PC-9 (cell line): Measurements from ENCODE around the gene TMEM203. TPM values are rescaled to one million over a fixed set of nuclear protein-coding genes. Genes with fewer than 3 reads are reported as not detected.

Experiments used
- BruUV-seq: library from RNA; stranded (reverse); fragments of 400-500 nt; replicated peaks from 2 replicates; lab custom pipeline; 2021; lab: Mats Ljungman, UMichigan
- CTCF ChIA-PET: fragments of 300-600 bp; sonication (Branson Sonifier 250); formaldehyde crosslinking; loops from one replicate; lab custom pipeline; 2022; ENCODE audit warnings: antibody characterized with exemption; lab: Charles Lee
- POLR2A ChIA-PET: fragments of 300-600 bp; sonication (Branson Sonifier 250); formaldehyde crosslinking; loops from one replicate; lab custom pipeline; 2022; ENCODE audit warnings: antibody characterized with exemption; ENCODE audit not compliant: unreplicated experiment; lab: Charles Lee
- DNase-seq, 2 experiments: peaks; one replicate each; pipeline versions ENCODE4 v3.0.0 to v3.0.0-alpha.2; 2015 to 2022; ENCODE audit warnings: mixed read lengths in 1 of 2
- H2AFZ ChIP-seq: fragments of 200-600 bp; sonication (generic); 2 replicates; pipeline ENCODE4 v1.8.1; 2017; ENCODE audit warnings: antibody characterized with exemption
- H3F3A ChIP-seq: fragments of 200-600 bp; sonication (generic); 2 replicates; pipeline ENCODE4 v1.8.1; 2017; ENCODE audit warnings: antibody characterized with exemption, mild to moderate bottlenecking, low read depth; ENCODE audit not compliant: insufficient read depth
- H3K27ac ChIP-seq: fragments of 200-600 bp; sonication (generic); 2 replicates; pipeline ENCODE4 v1.6.1; 2016; ENCODE audit warnings: mixed run types
- H3K27me3 ChIP-seq: fragments of 200-600 bp; sonication (generic); 2 replicates; pipeline ENCODE4 v1.6.1; 2016; ENCODE audit warnings: low read depth, mixed run types; ENCODE audit not compliant: insufficient read depth
- H3K36me3 ChIP-seq: fragments of 200-600 bp; sonication (generic); 2 replicates; pipeline ENCODE4 v1.6.1; 2016; ENCODE audit warnings: low read depth, mixed run types
- H3K4me1 ChIP-seq: fragments of 200-600 bp; sonication (generic); replicated peaks from 2 replicates; pipeline ENCODE4 v1.6.1; 2016; ENCODE audit warnings: mixed run types; ENCODE audit not compliant: insufficient read depth
- H3K4me2 ChIP-seq: fragments of 200-600 bp; sonication (generic); 2 replicates; pipeline ENCODE4 v1.6.1; 2017; ENCODE audit warnings: mixed run types
- H3K4me3 ChIP-seq: fragments of 200-600 bp; sonication (generic); 2 replicates; pipeline ENCODE4 v1.6.1; 2016; ENCODE audit warnings: mixed run types
- H3K79me2 ChIP-seq: fragments of 200-600 bp; sonication (generic); 2 replicates; pipeline ENCODE4 v1.6.1; 2017; ENCODE audit warnings: low read depth, mixed run types
- H3K9me2 ChIP-seq: fragments of 200-600 bp; sonication (generic); 2 replicates; pipeline ENCODE4 v1.8.1; 2017; ENCODE audit warnings: mild to moderate bottlenecking; ENCODE audit not compliant: insufficient read depth
- H3K9me3 ChIP-seq: fragments of 200-600 bp; sonication (generic); 2 replicates; pipeline ENCODE4 v1.8.1; 2016; ENCODE audit warnings: low read depth; ENCODE audit not compliant: insufficient read depth
- H4K20me1 ChIP-seq: fragments of 200-600 bp; sonication (generic); 2 replicates; pipeline ENCODE4 v1.8.1; 2017; ENCODE audit not compliant: insufficient read depth
- EZH2 ChIP-seq: fragments of 200-600 bp; sonication (generic); IDR thresholded peaks from 2 replicates; pipeline ENCODE4 v1.8.0; 2017; ENCODE audit warnings: antibody characterized with exemption, low read depth
- intact Hi-C: fragments of 100-400 bp; cut with micrococcal nuclease; formaldehyde crosslinking; loops from one replicate; pipeline ENCODE4 v1.10.0; 2022; ENCODE audit not compliant: unreplicated experiment
- total RNA-seq: library from RNA; stranded (reverse); gene quantifications from 2 replicates; pipeline ENCODE4 v1.2.3, GENCODE V29; 2021
- TF ChIP-seq, protein P1 (sequence below): fragments of 200-600 bp; sonication (generic); conservative IDR thresholded peaks from 2 replicates; pipeline ENCODE4 v1.6.1; 2017; ENCODE audit warnings: mixed run types, antibody characterized with exemption, mild to moderate bottlenecking, moderate library complexity

The TMEM203 gene
- total RNA-seq, 1 experiment from 2014 or later: 45.5 TPM

DNA sequence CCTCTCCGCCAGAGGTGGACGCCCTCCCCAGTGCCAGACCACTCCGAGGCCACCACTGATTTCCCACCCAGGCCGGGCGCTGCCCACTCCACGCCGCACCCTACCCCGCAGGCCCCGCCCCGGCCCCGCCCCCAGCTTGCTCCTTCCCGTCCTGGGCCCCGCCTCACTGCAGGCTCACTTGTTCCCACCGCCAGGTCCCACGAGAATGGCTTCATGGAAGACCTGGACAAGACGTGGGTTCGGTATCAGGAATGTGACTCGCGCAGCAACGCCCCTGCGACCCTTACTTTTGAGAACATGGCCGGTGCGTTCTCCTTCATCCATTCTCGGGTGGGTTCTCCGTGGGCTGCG lies 42.1 kb downstream of the TMEM203 start:
- H3K4me2 ChIP-seq: no peak overlapping the region
- H3F3A ChIP-seq: 0 out of 2 replicates have a peak, but pooled peaks cover 5% of the 10 kb centered on the region
- H3K27me3 ChIP-seq: no peaks in the 10 kb centered on the region
- H4K20me1 ChIP-seq: no peaks in the 10 kb centered on the region
- no peak overlapping the region for H3K27ac ChIP-seq
- ChIA-PET CTCF (interaction anchor here (0.5 to 1.0 kb wide), 2 partner anchors 26 to 29 kb away, joined by 3 to 4 read pairs; no protein-coding TSS in a partner anchor), POLR2A (interaction anchor here (0.6 kb wide), 1 partner anchor 26 kb away, joined by 4 read pairs; the partner anchor contains the start of gene SSNA1)
- intact Hi-C loops: no loop called here
- BruUV-seq: no TSS peak
- H3K36me3 ChIP-seq: no peaks in the 10 kb centered on the region
- no peaks in the 10 kb centered on the region for H3K4me1 ChIP-seq
- no peaks in the 10 kb centered on the region for H3K9me3 ChIP-seq
- no peaks in the 10 kb centered on the region for H3K9me2 ChIP-seq
- no peak for DNase-seq
- no peak for TF ChIP-seq EZH2
- TF ChIP-seq, protein P1, sequence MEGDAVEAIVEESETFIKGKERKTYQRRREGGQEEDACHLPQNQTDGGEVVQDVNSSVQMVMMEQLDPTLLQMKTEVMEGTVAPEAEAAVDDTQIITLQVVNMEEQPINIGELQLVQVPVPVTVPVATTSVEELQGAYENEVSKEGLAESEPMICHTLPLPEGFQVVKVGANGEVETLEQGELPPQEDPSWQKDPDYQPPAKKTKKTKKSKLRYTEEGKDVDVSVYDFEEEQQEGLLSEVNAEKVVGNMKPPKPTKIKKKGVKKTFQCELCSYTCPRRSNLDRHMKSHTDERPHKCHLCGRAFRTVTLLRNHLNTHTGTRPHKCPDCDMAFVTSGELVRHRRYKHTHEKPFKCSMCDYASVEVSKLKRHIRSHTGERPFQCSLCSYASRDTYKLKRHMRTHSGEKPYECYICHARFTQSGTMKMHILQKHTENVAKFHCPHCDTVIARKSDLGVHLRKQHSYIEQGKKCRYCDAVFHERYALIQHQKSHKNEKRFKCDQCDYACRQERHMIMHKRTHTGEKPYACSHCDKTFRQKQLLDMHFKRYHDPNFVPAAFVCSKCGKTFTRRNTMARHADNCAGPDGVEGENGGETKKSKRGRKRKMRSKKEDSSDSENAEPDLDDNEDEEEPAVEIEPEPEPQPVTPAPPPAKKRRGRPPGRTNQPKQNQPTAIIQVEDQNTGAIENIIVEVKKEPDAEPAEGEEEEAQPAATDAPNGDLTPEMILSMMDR: no peak
- H2AFZ ChIP-seq: no peak overlapping the region
- H3K4me3 ChIP-seq: no peak overlapping the region
- no peaks in the 10 kb centered on the region for H3K79me2 ChIP-seq

DNA sequence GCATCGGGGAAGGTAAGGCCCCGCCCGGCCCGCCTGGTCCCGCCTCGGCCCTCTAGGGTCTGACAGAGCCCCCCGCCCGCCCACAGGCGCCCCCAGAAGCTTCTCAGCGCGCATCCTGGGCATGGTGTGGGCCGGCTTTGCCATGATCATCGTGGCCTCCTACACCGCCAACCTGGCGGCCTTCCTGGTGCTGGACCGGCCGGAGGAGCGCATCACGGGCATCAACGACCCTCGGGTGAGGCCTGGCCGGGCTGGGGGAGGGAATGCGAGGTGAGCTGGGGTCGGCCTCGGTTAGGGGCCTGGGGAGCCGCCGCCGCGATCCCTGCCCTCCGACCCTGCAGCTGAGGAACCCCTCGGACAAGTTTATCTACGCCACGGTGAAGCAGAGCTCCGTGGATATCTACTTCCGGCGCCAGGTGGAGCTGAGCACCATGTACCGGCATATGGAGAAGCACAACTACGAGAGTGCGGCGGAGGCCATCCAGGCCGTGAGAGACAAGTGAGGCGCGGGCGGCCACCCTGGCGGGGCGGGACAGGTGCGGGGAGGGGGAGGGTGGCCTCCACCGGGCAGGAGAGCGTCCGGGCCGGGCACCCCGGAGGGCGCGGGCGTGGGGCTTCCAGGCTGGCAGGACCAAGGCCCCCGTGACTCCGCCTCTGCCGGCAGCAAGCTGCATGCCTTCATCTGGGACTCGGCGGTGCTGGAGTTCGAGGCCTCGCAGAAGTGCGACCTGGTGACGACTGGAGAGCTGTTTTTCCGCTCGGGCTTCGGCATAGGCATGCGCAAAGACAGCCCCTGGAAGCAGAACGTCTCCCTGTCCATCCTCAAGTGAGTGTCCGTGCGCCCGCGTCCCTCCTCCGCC lies 42.7 kb downstream of the TMEM203 start:
- Histone ChIP-seq H3K79me2 (no peaks in the 10 kb centered on the region), H3K4me2 (no peak overlapping the region), H3F3A (0 out of 2 replicates have a peak, but pooled peaks cover 5% of the 10 kb centered on the region), H3K36me3 (no peaks in the 10 kb centered on the region), H3K27me3 (no peaks in the 10 kb centered on the region), H3K9me2 (no peaks in the 10 kb centered on the region), H3K27ac (no peak overlapping the region), H3K4me3 (no peak overlapping the region), H4K20me1 (no peaks in the 10 kb centered on the region), H2AFZ (no peak overlapping the region), H3K9me3 (no peaks in the 10 kb centered on the region), H3K4me1 (no peaks in the 10 kb centered on the region)
- ChIA-PET POLR2A (interaction anchor here (0.6 kb wide), 1 partner anchor 26 kb away, joined by 4 read pairs; the partner anchor contains the start of gene SSNA1), CTCF (interaction anchor here (0.5 to 1.0 kb wide), 3 partner anchors 26 to 123 kb away, joined by 3 to 4 read pairs (median 4); no protein-coding TSS in a partner anchor)
- TF ChIP-seq, protein P1: no peak
- no peak for TF ChIP-seq EZH2
- no TSS peak for BruUV-seq
- DNase-seq: no peak
- intact Hi-C loops: no loop called here

DNA sequence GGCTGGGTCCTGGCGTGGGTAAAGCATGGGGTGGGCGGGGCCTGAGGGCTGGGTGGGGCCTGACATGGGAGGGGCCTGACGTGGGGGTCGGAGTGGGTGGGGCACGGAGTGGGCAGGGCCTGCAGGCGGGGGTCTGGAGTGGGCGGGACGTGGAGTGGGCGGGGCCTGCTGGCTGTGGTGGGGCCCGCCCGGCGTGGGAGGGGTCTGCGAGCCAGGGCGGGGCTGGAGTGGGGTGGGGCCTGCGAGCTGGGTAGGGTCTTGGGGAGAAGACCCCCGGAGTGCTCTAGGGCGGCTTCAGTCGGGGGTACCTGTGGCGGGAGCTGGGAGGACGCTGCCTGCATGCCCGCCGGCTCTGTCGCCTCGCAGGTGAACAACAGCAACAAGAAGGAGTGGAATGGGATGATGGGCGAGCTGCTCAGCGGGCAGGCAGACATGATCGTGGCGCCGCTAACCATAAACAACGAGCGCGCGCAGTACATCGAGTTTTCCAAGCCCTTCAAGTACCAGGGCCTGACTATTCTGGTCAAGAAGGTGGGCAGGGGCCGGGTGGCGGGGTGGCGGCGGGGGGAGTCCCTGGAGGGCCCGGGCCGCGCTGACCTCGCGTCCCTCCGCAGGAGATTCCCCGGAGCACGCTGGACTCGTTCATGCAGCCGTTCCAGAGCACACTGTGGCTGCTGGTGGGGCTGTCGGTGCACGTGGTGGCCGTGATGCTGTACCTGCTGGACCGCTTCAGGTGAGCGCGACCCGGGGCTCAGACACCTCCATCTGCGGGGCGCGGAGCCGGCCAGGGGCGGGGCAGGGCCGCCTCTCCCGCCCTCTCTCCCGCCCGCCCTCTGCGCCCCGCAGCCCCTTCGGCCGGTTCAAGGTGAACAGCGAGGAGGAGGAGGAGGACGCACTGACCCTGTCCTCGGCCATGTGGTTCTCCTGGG lies 43.6 kb downstream of the TMEM203 start:
- no peak for DNase-seq
- Histone ChIP-seq H4K20me1 (no peaks in the 10 kb centered on the region), H3K4me2 (no peak overlapping the region), H3K9me3 (no peaks in the 10 kb centered on the region), H3F3A (peaks cover 5% of the 10 kb centered on the region; the same call in 1 of the 2 replicates), H3K4me1 (no peaks in the 10 kb centered on the region), H3K79me2 (no peaks in the 10 kb centered on the region), H3K27ac (no peak overlapping the region), H3K27me3 (no peaks in the 10 kb centered on the region), H2AFZ (no peak overlapping the region), H3K36me3 (no peaks in the 10 kb centered on the region), H3K4me3 (no peak overlapping the region), H3K9me2 (no peaks in the 10 kb centered on the region)
- intact Hi-C loops: no loop called here
- POLR2A ChIA-PET: no interaction called here
- CTCF ChIA-PET: no interaction called here
- BruUV-seq: no TSS peak
- TF ChIP-seq, protein P1: no peak
- TF ChIP-seq EZH2: no peak
